Measurements from ENCODE around the gene ARVCF.
"Not testable (repeated sequence)": the region's sequence is repeated elsewhere in the genome, so short reads cannot be mapped to it uniquely, and the experiment has no call there.

ARVCF gene

DNA sequence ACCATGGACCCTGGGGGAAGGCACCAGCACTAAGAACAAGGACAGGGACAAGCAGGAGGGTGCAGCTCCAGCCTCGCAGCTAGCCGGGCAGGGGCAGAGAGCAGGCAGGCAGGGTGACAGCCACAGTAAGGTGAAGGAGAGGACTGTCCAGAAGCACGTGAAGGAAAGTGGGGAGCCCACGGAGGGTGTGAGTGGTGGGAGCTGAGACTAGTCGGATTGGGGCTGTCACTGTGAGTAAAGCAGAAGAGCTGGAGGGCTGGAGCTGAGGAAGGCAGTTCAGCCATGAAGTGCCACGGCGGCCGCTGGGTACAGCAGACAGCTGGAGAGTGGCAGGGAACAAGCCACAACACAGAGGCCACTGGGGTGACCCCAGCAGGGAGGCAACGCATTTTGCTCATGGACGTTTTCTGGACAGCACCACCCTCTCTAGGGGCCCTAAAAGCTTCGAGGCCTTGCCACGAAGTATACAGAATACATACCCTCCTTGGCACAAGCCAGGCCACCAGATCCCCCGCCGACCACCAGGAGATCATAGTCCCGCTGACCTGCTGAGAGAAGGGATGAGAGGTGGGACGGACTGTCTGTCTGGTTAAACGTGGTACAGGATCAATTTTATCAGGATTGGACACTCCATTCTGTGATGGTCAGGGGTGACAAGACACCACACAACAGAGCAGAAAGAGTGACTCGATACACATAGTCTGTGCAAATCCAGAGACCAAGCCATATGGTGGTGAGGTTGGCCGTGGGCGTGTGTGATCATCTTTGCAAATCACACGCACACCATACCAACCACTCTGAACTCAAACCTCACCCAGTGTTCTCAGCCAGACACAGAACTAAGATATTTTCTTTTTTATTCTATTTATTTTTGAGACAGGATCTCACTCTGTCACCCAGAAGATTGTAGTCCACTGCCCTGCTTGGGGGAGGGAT is 85.8 kb downstream of the ARVCF start:
- no peak for DNase-seq

DNA sequence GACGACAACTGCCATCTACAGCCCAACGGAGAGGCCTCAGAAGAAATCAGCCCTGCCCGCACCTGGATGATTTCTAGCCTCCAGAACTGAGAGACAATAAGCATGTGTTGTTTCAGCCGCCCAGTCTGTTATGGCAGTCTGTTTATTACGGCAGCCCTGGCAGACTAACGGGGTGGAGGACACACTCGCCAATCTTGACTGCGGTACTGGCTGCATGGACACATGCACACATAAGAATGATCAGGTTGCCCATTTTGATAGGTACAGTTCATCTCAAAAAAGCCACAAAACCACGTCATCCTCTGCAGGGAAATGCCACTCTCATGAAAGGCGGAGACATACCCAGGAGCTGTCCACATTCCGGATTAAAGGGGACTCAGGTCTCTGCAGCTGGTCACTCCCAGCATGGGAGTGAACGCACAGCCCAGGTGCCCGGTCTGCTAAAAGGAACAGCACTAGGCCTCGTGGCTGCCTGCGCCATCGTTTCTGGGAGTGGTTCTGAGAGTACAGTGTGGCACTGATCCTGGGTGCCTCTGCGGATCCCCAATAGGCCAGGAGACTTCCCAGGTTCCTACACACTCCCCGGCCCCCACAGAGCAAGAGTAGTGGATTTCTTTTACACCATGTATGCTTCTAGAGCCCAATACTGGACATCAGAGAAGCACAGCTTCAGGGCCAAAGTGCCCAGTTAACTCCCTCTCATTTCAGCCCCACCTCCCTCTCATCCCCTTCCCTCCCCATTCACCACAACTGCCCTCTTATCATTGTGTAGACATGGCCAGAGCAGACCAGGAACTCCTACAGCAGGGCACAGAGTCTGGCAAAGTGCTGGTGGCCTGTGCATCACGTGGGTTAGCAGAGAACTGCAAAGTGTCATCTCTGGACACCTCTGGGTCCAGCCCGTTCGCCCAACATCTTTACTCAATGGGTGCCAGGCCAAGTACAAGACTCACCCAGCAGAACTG is 86.8 kb downstream of the ARVCF start:
- no peak for DNase-seq

DNA sequence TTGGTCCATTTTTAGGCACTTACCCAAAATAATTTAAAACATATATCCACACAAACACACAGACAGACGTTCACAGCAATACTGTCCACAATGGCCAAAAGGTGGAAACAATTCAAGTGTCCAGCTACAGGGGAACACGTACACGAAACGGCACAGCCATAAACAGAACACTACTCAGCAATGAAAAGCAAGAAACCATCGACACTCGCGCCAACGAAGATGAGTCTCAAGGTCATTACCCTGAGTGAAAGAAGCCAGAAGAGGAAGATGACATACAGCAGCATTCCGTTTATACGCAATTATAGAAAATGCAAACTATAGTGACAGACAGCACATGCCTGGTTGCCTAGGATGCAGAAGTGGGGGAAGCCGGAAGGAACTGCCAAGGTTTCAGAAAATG is 88.4 kb downstream of the ARVCF start:
- no peak for DNase-seq

DNA sequence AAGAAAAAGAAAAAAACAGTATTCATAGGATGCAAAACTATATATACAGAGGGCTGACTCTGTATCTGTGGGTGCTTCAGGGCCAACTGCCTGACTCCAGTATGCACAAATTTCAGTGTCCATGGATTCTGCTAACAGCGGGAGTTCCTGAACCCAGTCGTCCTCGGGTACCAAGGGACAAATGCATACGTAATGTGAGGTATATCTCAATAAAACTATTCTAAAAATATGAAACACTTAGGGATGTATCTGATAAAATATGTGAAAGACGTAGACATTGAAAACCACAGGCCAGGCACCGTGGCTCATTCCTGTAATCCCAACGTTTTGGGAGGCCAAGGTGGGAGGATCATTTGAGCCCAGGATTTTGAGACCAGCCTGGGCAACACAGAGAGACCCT is 88.9 kb downstream of the ARVCF start:
- no peak for DNase-seq

DNA sequence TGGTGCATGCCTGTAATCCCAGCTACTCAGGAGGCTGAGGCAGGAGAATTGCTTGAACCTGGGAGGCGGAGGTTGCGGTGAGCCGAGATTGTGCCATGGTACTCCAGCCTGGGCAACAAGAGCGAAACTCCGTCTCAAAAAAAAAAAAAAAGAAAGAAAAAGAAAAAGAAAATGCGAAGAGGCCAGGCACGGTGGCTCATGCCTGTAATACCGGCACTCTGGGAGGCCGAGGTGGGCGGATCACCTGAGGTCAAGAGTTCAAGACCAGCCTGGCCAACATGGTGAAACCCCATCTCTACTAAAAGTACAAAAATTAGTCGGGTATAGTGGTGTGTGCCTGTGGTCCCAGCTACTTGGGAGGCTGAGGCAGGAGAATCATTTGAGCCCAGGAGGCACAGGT is 90.6 kb downstream of the ARVCF start:
- DNase-seq, result not testable (repeated sequence)

DNA sequence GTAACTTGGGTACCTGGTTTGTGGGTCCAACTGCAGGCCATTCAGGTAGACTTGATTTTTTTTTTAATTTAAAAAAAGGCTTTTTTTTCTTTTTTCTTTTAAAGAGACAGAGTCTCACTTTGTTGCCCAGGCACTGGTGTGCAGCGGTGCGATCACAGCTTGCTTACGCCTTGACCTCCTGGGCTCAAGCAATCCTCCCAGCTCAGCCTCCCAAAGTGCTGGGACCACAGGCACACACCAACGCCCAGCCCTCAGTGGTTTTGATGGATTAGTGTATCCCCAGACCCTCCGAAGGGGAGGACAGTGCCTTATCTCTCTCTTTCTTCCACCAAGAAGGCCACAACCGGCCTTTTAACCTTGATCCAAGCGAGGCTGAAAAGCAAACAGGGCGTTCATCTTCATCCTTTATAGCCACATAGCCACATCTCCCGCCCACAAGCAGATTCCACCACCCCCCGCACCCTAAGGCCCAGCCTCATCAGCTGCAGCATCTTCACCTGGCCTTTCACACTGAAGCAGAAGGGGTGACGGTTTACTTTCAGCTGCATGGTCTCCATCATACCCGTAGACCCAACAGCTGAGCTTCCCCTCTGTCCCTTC is 92.6 kb downstream of the ARVCF start:
- DNase-seq, result no peak

DNA sequence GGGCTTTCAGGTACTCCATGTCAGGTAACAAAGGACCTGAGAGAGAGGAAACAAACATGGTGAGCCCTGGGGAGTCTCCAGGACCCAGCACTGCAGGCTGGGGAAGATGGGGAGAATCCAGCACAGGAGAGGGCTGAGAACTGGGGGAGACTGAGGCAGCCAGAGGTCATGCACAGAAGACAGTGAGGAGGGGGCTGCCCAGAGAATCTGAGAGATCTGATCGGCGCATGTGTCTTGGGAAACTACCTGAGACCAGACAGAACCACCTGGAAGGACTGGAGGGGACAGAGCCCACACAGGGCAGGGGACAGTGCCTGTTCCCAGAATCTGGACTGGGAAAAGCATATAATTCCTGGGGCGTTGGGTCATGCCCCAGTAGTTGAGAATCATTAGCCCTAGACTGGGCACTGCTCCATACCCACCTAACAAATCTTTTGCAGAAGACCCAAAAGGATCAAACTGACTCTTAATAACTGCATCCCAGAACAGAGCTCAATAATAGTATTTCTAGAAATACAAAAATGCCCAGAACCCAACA is 95.0 kb downstream of the ARVCF start:
- DNase-seq, result no peak
